GM18508 (cell line): ENCODE measurements around the gene UMAD1.
A peak's percentile ranks its signal among the peaks of the same experiment; 100 is the strongest.

Experiments used
- ATAC-seq: cut with Tn5 transposase; IDR thresholded peaks from one replicate; pipeline ENCODE4 v1.9.1; 2021; ENCODE audit warnings: moderate number of reproducible peaks; ENCODE audit not compliant: insufficient read depth, unreplicated experiment

The UMAD1 gene

GRCh38 chr7:7912937-7913336 lies 272.4 kb downstream of the UMAD1 start:
- no peak for ATAC-seq

GRCh38 chr7:7913504-7913903 lies 273.0 kb downstream of the UMAD1 start:
- ATAC-seq: no peak

GRCh38 chr7:7914547-7914946 lies 274.0 kb downstream of the UMAD1 start:
- no peak for ATAC-seq

GRCh38 chr7:7916064-7916463 lies 275.5 kb downstream of the UMAD1 start:
- ATAC-seq: no peak

- ATAC-seq: no peak
Measured at GRCh38 chr7:7917593-7917992, 277.0 kb downstream of the UMAD1 start.

GRCh38 chr7:7918736-7919448 lies 278.3 kb downstream of the UMAD1 start:
- ATAC-seq: no peak

- ATAC-seq: no peak
Measured at GRCh38 chr7:7919449-7919945, 278.9 kb downstream of the UMAD1 start.

- no peak for ATAC-seq
Measured at GRCh38 chr7:7920056-7920455, 279.5 kb downstream of the UMAD1 start.

- peak; percentile 88 for ATAC-seq
Measured at GRCh38 chr7:7920481-7920880, 279.9 kb downstream of the UMAD1 start.

GRCh38 chr7:7921830-7922229 lies 281.3 kb downstream of the UMAD1 start:
- no peak for ATAC-seq

- ATAC-seq: no peak
Measured at GRCh38 chr7:7922684-7923385, 282.3 kb downstream of the UMAD1 start.

- ATAC-seq: no peak
Measured at GRCh38 chr7:7923818-7924217, 283.3 kb downstream of the UMAD1 start.

GRCh38 chr7:7924303-7924702 lies 283.8 kb downstream of the UMAD1 start:
- ATAC-seq: no peak
